ENCODE results near the gene PPARGC1A.

Gene PPARGC1A

GRCh38 chr4:23768541-23768940 lies 121.3 kb downstream of the PPARGC1A start:
- no peak for DNase-seq

- no peak for DNase-seq
Measured at GRCh38 chr4:23766344-23766743, 123.5 kb downstream of the PPARGC1A start.

- DNase-seq = no peak
Measured at GRCh38 chr4:23763559-23763958, 126.3 kb downstream of the PPARGC1A start.

- no peak for DNase-seq
Measured at GRCh38 chr4:23762551-23762950, 127.3 kb downstream of the PPARGC1A start.

GRCh38 chr4:23759066-23759465 lies 130.8 kb downstream of the PPARGC1A start:
- DNase-seq = no peak

- DNase-seq = no peak
Measured at GRCh38 chr4:23754688-23755087, 135.2 kb downstream of the PPARGC1A start.

GRCh38 chr4:23750125-23750524 lies 139.7 kb downstream of the PPARGC1A start:
- no peak for DNase-seq

GRCh38 chr4:23747281-23747735 lies 142.5 kb downstream of the PPARGC1A start:
- DNase-seq = no peak

GRCh38 chr4:23746672-23747071 lies 143.2 kb downstream of the PPARGC1A start:
- no peak for DNase-seq

- no peak for DNase-seq
Measured at GRCh38 chr4:23746027-23746426, 143.8 kb downstream of the PPARGC1A start.

- DNase-seq = no peak
Measured at GRCh38 chr4:23745377-23745776, 144.5 kb downstream of the PPARGC1A start.

Measured in activated CD4-positive, alpha-beta T cell treated with anti-CD3 and anti-CD28 coated beads, Interleukin-2, amount 50 U/mL, for 16 hours (primary cell).